ENCODE results near the gene LRFN4.

The LRFN4 gene

GRCh38 chr11:66857234-66857926 lies 516 bp downstream of the LRFN4 start:
- no peak for TF ChIP-seq CTCF (IDR thresholded peaks at IDR 0.05)

GRCh38 chr11:66857927-66858185 lies 992 bp downstream of the LRFN4 start:
- TF ChIP-seq CTCF (IDR thresholded peaks at IDR 0.05), result no peak

- no peak for TF ChIP-seq CTCF (IDR thresholded peaks at IDR 0.05)
These were observed 1.5 kb downstream of the LRFN4 start for GRCh38 chr11:66858186-66858938.

GRCh38 chr11:66858939-66859685 lies 2.2 kb downstream of the LRFN4 start:
- TF ChIP-seq CTCF (IDR thresholded peaks at IDR 0.05), result no peak

- TF ChIP-seq CTCF (IDR thresholded peaks at IDR 0.05), result no peak
These were observed 3.0 kb downstream of the LRFN4 start for GRCh38 chr11:66859686-66860448.

- no peak for TF ChIP-seq CTCF (IDR thresholded peaks at IDR 0.05)
These were observed 3.6 kb downstream of the LRFN4 start for GRCh38 chr11:66860449-66860831.

GRCh38 chr11:66861038-66861773 lies 4.3 kb downstream of the LRFN4 start:
- no peak for TF ChIP-seq CTCF (IDR thresholded peaks at IDR 0.05)
